ENCODE results near the gene FOXP3.

Gene FOXP3

GRCh38 chrX:49210406-49210805 lies 54.1 kb downstream of the FOXP3 start:
- H3K9me3 ChIP-seq = no peaks in the 10 kb centered on the region
- H3K36me3 ChIP-seq = no peaks in the 10 kb centered on the region
- no peak overlapping the region for H3K27ac ChIP-seq
- TF ChIP-seq Cebpa-rat (IDR thresholded peaks at IDR 0.05) = no peak
- H3K4me3 ChIP-seq = no peak overlapping the region
- peaks cover 28% of the 10 kb centered on the region for H3K27me3 ChIP-seq
- H3K4me1 ChIP-seq = no peaks in the 10 kb centered on the region
- no peak overlapping the region for H3K4me2 ChIP-seq
- H3K9ac ChIP-seq = no peak overlapping the region
- no peaks in the 10 kb centered on the region for H4K20me1 ChIP-seq

GRCh38 chrX:49209434-49210251 lies 54.9 kb downstream of the FOXP3 start:
- no peak for TF ChIP-seq Cebpa-rat (IDR thresholded peaks at IDR 0.05)
- no peak overlapping the region for H3K27ac ChIP-seq
- H3K9ac ChIP-seq = no peak overlapping the region
- no peaks in the 10 kb centered on the region for H3K9me3 ChIP-seq
- peaks cover 27% of the 10 kb centered on the region for H3K27me3 ChIP-seq
- no peaks in the 10 kb centered on the region for H4K20me1 ChIP-seq
- H3K4me1 ChIP-seq = no peaks in the 10 kb centered on the region
- no peak overlapping the region for H3K4me3 ChIP-seq
- H3K4me2 ChIP-seq = no peak overlapping the region
- no peaks in the 10 kb centered on the region for H3K36me3 ChIP-seq

GRCh38 chrX:49208399-49208798 lies 56.1 kb downstream of the FOXP3 start:
- TF ChIP-seq Cebpa-rat (IDR thresholded peaks at IDR 0.05) = no peak

GRCh38 chrX:49206543-49206942 lies 58.0 kb downstream of the FOXP3 start:
- Histone ChIP-seq H3K36me3 (no peaks in the 10 kb centered on the region), H4K20me1 (no peaks in the 10 kb centered on the region), H3K9ac (no peak overlapping the region), H3K4me2 (no peak overlapping the region), H3K27ac (no peak overlapping the region), H3K9me3 (no peaks in the 10 kb centered on the region), H3K4me1 (no peaks in the 10 kb centered on the region), H3K27me3 (peaks cover 40% of the 10 kb centered on the region), H3K4me3 (no peak overlapping the region)
- TF ChIP-seq Cebpa-rat (IDR thresholded peaks at IDR 0.05) = no peak

More at GRCh38 chrX:49208399-49208798, 56.1 kb downstream of the FOXP3 start:
- Histone ChIP-seq H3K9me3 (no peaks in the 10 kb centered on the region), H3K27me3 (peaks cover 38% of the 10 kb centered on the region), H3K36me3 (no peaks in the 10 kb centered on the region), H4K20me1 (no peaks in the 10 kb centered on the region), H3K27ac (no peak overlapping the region), H3K4me1 (no peaks in the 10 kb centered on the region), H3K4me2 (no peak overlapping the region), H3K4me3 (no peak overlapping the region), H3K9ac (no peak overlapping the region)

- Histone ChIP-seq H3K27ac (no peak overlapping the region), H3K9ac (no peak overlapping the region)
These were observed 59.1 kb downstream of the FOXP3 start for GRCh38 chrX:49205443-49205842.

GRCh38 chrX:49204709-49205108 lies 59.8 kb downstream of the FOXP3 start:
- Histone ChIP-seq H3K27me3 (peaks cover 30% of the 10 kb centered on the region), H3K27ac (no peak overlapping the region), H3K9ac (no peak overlapping the region), H3K36me3 (no peaks in the 10 kb centered on the region), H3K4me2 (no peak overlapping the region), H3K9me3 (no peaks in the 10 kb centered on the region), H3K4me1 (no peaks in the 10 kb centered on the region), H4K20me1 (no peaks in the 10 kb centered on the region), H3K4me3 (no peak overlapping the region)
- TF ChIP-seq Cebpa-rat (IDR thresholded peaks at IDR 0.05) = no peak

More at GRCh38 chrX:49205443-49205842, 59.1 kb downstream of the FOXP3 start:
- H3K4me1 ChIP-seq = no peaks in the 10 kb centered on the region
- no peak overlapping the region for H3K4me2 ChIP-seq
- H3K4me3 ChIP-seq = no peak overlapping the region
- H4K20me1 ChIP-seq = no peaks in the 10 kb centered on the region
- TF ChIP-seq Cebpa-rat (IDR thresholded peaks at IDR 0.05) = no peak
- peaks cover 31% of the 10 kb centered on the region for H3K27me3 ChIP-seq
- H3K9me3 ChIP-seq = no peaks in the 10 kb centered on the region
- H3K36me3 ChIP-seq = no peaks in the 10 kb centered on the region

- no peak overlapping the region for H3K27ac ChIP-seq
- H3K4me1 ChIP-seq = no peaks in the 10 kb centered on the region
- H3K9me3 ChIP-seq = no peaks in the 10 kb centered on the region
- H3K9ac ChIP-seq = no peak overlapping the region
- H3K36me3 ChIP-seq = no peaks in the 10 kb centered on the region
- no peak for TF ChIP-seq Cebpa-rat (IDR thresholded peaks at IDR 0.05)
- no peak overlapping the region for H3K4me2 ChIP-seq
- H4K20me1 ChIP-seq = no peaks in the 10 kb centered on the region
- H3K4me3 ChIP-seq = no peak overlapping the region
- peaks cover 31% of the 10 kb centered on the region for H3K27me3 ChIP-seq
These were observed 60.5 kb downstream of the FOXP3 start for GRCh38 chrX:49204017-49204416.

GRCh38 chrX:49203536-49203935 lies 61.0 kb downstream of the FOXP3 start:
- no peak overlapping the region for H3K27ac ChIP-seq
- H3K9me3 ChIP-seq = no peaks in the 10 kb centered on the region
- H3K9ac ChIP-seq = no peak overlapping the region
- no peaks in the 10 kb centered on the region for H3K4me1 ChIP-seq
- no peak for TF ChIP-seq Cebpa-rat (IDR thresholded peaks at IDR 0.05)
- H3K4me2 ChIP-seq = no peak overlapping the region
- peaks cover 36% of the 10 kb centered on the region for H3K27me3 ChIP-seq
- no peaks in the 10 kb centered on the region for H3K36me3 ChIP-seq
- H4K20me1 ChIP-seq = no peaks in the 10 kb centered on the region
- H3K4me3 ChIP-seq = no peak overlapping the region

- no peaks in the 10 kb centered on the region for H3K9me3 ChIP-seq
- peaks cover 8% of the 10 kb centered on the region; the same call in 1 of the 2 replicates for H4K20me1 ChIP-seq
- no peak overlapping the region for H3K27ac ChIP-seq
- H3K4me3 ChIP-seq = no peak overlapping the region
- peaks cover 50% of the 10 kb centered on the region for H3K27me3 ChIP-seq
- H3K4me2 ChIP-seq = no peak overlapping the region
- H3K9ac ChIP-seq = no peak overlapping the region
- no peak for TF ChIP-seq Cebpa-rat (IDR thresholded peaks at IDR 0.05)
- no peaks in the 10 kb centered on the region for H3K36me3 ChIP-seq
- no peaks in the 10 kb centered on the region for H3K4me1 ChIP-seq
These were observed 62.5 kb downstream of the FOXP3 start for GRCh38 chrX:49202022-49202421.
